Hematopoietic multipotent progenitor cell treated with erythropoietin and hydrocortisone succinate and interleukin-3 and kit ligand, for 8 days (in vitro differentiated cells): Measurements from ENCODE around the gene ELAPOR1.
"Not testable (repeated sequence)": the region's sequence is repeated elsewhere in the genome, so short reads cannot be mapped to it uniquely, and the experiment has no call there.

Experiments used
- DNase-seq: peaks from one replicate; pipeline ENCODE4 v3.0.0-alpha.2; 2015

ELAPOR1 gene

DNA sequence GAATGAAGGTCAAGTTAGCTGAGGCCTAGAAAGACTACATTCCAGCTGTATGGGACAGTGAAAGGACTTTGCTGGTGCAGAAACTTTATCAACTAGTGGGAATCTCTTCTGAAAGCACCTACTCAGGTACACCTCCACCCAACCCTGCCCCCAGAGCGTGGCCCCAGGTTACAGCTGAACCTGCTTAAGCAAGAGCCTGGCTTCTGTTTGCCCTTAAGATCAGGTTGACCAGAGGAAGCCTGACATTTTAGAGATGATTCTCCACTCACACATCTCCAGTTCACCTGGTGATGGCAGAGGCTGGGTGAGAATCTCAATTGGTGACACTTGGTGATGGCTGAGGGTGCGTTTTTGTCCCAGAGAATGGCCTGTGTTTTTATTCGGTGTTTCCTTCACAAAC, 24.0 kb downstream of the ELAPOR1 start:
- DNase-seq = no peak

GRCh38 chr1:109138358-109138757, 24.4 kb downstream of the ELAPOR1 start:
- no peak for DNase-seq

- peak; percentile 78 for DNase-seq
Observed at GRCh38 chr1:109140392-109140791, 26.5 kb downstream of the ELAPOR1 start.

- DNase-seq = no peak
Observed at GRCh38 chr1:109142260-109142659, 28.3 kb downstream of the ELAPOR1 start.

DNA sequence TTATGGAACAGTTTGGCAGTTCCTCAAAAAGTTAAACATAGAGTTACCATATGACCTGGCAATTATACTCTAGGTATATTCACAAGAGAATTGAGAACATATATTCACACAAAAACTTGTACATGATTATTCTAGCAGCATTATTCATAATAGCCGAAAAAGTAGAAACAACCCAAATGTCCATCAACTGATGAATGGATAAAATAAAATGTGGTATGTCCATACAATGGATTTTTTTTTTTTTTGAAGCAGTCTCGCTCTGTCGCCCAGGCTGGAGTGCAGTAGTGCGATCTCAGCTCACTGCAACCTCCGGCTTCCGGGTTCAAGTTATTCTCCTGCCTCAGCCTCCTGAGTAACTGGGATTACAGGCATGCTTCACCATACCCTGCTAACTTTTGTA, 28.8 kb downstream of the ELAPOR1 start:
- not testable (repeated sequence) for DNase-seq

DNA sequence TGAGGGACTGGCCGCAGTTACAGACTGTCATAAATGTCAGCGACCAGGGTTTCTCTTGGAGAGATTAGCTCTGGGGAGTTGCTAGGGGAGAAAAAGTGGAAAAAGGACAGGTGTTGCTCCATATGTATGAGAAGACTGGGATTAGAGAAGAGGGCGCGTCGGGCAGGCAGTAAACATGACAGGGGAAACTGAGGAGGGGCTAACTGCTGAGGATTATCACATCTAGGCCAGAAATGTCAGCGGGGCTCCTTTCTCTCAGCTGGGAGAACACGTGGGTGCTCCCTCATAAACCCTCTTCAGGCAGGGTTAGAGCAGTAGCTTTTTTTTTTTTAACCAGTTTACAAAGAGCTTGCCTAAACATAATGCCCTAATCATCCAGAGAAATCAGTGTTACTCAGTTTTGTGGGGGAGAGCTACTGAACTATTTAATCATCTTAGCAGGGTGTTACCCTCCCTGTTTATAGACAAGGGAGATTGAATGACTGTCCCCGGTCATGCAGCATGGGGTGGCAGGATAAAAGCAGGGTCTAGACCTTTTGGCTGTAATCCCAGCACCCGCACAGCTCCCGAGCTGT, 35.2 kb downstream of the ELAPOR1 start:
- DNase-seq = peak; percentile 75

DNA sequence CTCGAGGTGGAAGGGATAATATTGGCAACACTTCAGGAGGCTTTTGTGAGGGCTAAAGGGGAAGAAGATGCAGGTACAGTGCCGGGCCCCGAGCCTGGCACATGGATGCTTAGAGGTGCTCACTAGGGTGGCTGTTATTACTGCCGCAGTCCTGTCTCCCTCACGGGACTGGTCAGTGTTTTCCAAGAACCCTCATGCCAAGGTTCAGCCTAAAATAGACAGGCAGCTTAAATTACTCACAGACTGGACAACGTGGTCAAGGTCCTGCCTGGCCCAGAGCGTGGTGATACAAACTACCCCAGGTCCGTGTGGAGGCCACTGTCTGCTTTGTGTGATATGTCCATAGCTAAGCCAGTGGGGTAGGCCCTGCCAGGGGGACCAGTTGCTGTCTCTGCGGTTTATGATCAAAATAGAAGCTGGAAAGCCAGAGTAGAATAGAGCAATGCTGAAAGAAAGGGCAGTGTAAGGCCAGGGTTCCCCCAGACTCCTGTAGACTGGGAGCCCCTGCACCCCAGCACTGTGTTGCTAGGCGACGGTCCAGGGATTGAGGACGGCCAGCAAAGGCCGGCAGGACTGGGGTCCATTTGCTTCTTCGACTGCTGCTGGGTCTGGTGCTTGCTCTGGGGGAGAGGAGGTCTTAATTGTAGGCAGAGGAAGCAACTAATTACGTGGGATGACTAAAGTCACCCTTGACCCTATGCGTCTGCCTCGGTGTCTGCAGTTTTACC, 36.1 kb downstream of the ELAPOR1 start:
- DNase-seq = no peak

- DNase-seq = no peak
Observed at GRCh38 chr1:109151146-109151990, 37.5 kb downstream of the ELAPOR1 start.

DNA sequence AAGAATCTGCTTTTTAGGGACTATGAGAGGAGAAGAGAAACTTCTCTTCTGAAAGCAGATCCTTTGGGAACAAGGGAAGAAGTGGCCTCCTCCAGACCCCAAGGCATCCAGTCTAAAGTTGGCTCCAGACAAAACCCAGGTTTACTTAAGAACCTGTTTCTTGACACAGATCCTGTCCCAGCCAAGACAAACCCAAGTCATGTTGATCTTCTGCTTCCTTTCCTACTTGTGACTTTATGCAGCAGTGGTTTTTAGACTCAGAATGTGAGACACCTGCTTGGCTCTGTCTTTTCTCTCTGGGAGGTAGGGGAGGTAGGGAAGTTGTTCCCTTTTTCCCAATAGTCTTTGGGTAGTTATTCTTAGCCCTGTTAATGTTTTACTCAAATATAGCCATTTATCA, 38.3 kb downstream of the ELAPOR1 start:
- no peak for DNase-seq

DNA sequence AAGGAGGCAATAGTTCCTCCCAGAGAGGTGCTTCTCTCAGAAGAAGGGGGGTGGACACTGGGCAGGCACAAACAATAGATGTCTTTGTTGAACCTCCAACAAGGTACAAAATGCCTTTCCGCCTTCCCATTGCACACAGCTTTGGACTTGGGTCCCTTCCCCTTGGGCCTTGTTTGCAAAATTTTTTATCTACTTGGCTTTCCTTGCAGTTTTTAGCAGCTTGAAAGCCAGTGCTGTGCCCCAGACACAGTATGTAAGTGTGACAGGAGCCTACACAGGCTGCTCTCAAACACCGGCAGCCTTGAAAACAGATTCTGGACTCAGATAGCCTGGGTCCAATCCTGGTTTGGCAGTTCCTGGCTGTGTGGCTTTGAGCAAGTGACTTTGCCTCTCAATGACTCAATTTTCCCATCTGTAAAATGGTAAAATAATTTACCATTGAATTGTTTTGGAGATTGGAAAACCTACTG, 43.0 kb downstream of the ELAPOR1 start:
- DNase-seq = no peak

GRCh38 chr1:109158433-109158832, 44.5 kb downstream of the ELAPOR1 start:
- DNase-seq = no peak

GRCh38 chr1:109159326-109159725, 45.4 kb downstream of the ELAPOR1 start:
- no peak for DNase-seq

DNA sequence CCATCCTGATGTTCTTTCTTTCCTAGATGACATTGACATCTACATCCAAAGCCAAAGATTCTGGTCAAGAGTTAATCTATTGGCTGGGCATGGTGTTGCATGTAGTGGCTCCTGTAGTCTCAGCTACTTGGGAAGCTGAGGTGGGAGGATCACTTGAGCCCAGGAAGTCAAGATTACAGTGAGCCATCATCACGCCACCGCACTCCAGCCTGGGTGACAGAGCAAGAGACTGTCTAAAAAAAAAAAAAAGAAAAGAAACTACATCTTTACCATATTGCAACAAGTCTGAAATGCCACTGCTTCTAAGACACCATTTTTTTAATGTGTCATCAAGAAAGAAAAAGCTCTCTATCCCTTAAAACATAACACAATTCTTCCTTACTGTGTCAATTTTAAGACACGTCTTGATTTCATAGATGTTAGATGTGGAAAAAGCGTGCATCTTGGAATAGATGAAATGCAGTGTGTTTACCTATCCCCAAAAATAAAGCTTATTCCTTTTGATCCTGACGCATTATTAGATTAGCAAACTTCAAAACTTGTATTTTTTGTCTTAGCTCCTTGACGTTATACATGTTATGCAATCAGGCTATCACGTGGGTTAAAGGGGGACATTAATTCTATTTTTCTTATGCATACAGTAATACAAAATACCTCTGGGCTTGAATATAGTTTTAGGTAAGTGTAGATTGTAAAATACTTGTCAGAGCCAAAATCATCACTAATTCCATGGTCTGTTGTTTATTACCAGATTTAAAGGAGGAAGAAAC, 46.3 kb downstream of the ELAPOR1 start:
- DNase-seq = no peak

GRCh38 chr1:109161858-109162606, 48.1 kb downstream of the ELAPOR1 start:
- peak; percentile 43 for DNase-seq

GRCh38 chr1:109162626-109163025, 48.7 kb downstream of the ELAPOR1 start:
- no peak for DNase-seq

- DNase-seq = no peak
Observed at GRCh38 chr1:109163551-109163950, 49.6 kb downstream of the ELAPOR1 start.
